Thyroid gland (tissue), 4 donors: ENCODE measurements around the gene FAM118A. TPM values are rescaled to one million over a fixed set of nuclear protein-coding genes. Genes with fewer than 3 reads are reported as not detected.

Source experiments
- DNase-seq, 2 donors: peaks; one replicate each; pipeline ENCODE4 v3.0.0-alpha.2; 2019
- H3K27ac ChIP-seq, 3 donors: fragments of 200-600 bp; sonication (generic); 1 replicate in 2 of 3; 2 replicates in 1 of 3; pipeline ENCODE4 v1.5.1; 2016 to 2019; ENCODE audit warnings: mild to moderate bottlenecking in 1 of 3, moderate library complexity in 1 of 3
- H3K27me3 ChIP-seq: fragments of 200-600 bp; sonication (generic); one replicate; pipeline ENCODE4 v1.5.1; 2019
- H3K36me3 ChIP-seq, 2 donors: fragments of 200-600 bp; sonication (generic); one replicate each; pipeline ENCODE4 v1.5.1; 2016 to 2019
- H3K4me1 ChIP-seq, 2 donors: fragments of 200-600 bp; sonication (generic); one replicate each; pipeline ENCODE4 v1.5.1; 2017 to 2019
- H3K4me3 ChIP-seq, 3 donors: fragments of 200-600 bp; sonication (generic); replicated peaks in 1 of 3; 1 replicate in 2 of 3; 2 replicates in 1 of 3; pipeline ENCODE4 v1.5.1; 2016; ENCODE audit warnings: mild to moderate bottlenecking in 1 of 3
- H3K9me3 ChIP-seq: fragments of 200-600 bp; sonication (generic); one replicate; pipeline ENCODE4 v1.5.1; 2017
- POLR2A ChIP-seq, 2 donors: fragments of 450-650 bp; IDR thresholded peaks; one replicate each; pipeline ENCODE4 v1.6.1; 2017; ENCODE audit warnings: antibody characterized with exemption in 2 of 2, mild to moderate bottlenecking in 2 of 2, moderate library complexity in 1 of 2
- whole genome bisulfite sequencing, 2 donors: methylation state at CpG; one replicate each; pipeline ENCODE4 v1.1.5; 2017; 5-methylcytosine and 5-hydroxymethylcytosine counted together
- intact Hi-C: fragments of 100-400 bp; cut with DNase I; formaldehyde crosslinking; loops from one replicate; pipeline ENCODE4 v1.15.1; 2023
- total RNA-seq, 4 donors: library from RNA; depleted of rRNA; stranded (reverse); fragments of >200 nt; gene quantifications; one replicate each; pipeline ENCODE4 v1.2.3, GENCODE V29; 2016
- TF ChIP-seq, protein P1 (sequence below), 6 experiments: fragments of 200-600 bp in 3 of 6; fragments of 450-650 bp in 3 of 6; sonication (generic) in 3 of 6; IDR thresholded peaks; one replicate each; pipeline ENCODE4 v1.5.1; 2016 to 2019; ENCODE audit warnings: antibody characterized with exemption in 6 of 6, mild to moderate bottlenecking in 2 of 6, inconsistent platforms in 1 of 6, moderate library complexity in 1 of 6

FAM118A gene
- total RNA-seq, 4 donors from 2014 or later = 15.7 to 104 (median 75.3) TPM

DNA sequence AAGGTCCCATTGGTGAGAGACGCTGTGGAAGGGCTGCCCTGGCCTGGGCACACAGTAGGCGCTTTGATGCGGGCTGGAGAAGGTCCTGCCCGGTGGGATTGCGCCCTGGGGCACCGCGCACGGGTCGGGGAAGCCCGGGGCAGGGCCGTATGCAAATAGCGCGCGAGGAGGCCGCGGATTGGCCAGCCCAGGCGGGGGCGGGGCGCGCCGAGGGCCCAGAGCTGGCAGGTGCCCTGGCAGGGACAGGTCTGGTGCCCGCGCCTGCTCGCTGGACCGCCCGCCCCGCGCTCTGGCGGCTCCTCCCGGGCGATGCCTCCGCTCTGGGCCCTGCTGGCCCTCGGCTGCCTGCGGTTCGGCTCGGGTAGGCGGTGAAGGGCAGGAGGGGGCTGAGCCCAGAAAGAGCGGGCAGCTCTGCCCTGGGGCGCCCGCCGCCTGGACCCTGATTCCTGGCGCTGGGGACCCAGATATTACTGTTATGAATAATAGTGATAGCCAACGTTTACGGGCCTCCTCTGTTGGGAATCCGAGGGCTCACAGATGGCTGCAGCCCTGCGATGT is 24.9 kb upstream of the FAM118A start, which contains the start of gene UPK3A:
UPK3A (plus strand) TSS at position 245 of the 558 bp plus-strand sequence; CDS start at position 310, 65 bp downstream.
- no peaks in the 10 kb centered on the region for H3K9me3 ChIP-seq
- no peaks in the 10 kb centered on the region for H3K27me3 ChIP-seq
- H3K4me3 ChIP-seq = peak within 1 kb of the TSS in 1 of 3 donors; percentile 19
- peaks cover 23 to 41% of the 10 kb centered on the region in 2 donors for H3K4me1 ChIP-seq
- intact Hi-C loops = no loop called here
- peak; percentile 92 for DNase-seq
- peak within 1 kb of the TSS in 2 of 3 donors; percentile 29 to 51 for H3K27ac ChIP-seq
- no peaks in the 10 kb centered on the region for H3K36me3 ChIP-seq
- peak; percentile 21 to 96 for TF ChIP-seq POLR2A (IDR thresholded peaks at IDR 0.05)
- TF ChIP-seq, protein P1, sequence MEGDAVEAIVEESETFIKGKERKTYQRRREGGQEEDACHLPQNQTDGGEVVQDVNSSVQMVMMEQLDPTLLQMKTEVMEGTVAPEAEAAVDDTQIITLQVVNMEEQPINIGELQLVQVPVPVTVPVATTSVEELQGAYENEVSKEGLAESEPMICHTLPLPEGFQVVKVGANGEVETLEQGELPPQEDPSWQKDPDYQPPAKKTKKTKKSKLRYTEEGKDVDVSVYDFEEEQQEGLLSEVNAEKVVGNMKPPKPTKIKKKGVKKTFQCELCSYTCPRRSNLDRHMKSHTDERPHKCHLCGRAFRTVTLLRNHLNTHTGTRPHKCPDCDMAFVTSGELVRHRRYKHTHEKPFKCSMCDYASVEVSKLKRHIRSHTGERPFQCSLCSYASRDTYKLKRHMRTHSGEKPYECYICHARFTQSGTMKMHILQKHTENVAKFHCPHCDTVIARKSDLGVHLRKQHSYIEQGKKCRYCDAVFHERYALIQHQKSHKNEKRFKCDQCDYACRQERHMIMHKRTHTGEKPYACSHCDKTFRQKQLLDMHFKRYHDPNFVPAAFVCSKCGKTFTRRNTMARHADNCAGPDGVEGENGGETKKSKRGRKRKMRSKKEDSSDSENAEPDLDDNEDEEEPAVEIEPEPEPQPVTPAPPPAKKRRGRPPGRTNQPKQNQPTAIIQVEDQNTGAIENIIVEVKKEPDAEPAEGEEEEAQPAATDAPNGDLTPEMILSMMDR (IDR thresholded peaks at IDR 0.05) = peak in 1 of 6 experiments; percentile 19
- WGBS, 2 donors = 8 to 10% methylated on average over 7 to 34 of the region's 46 CpGs

DNA sequence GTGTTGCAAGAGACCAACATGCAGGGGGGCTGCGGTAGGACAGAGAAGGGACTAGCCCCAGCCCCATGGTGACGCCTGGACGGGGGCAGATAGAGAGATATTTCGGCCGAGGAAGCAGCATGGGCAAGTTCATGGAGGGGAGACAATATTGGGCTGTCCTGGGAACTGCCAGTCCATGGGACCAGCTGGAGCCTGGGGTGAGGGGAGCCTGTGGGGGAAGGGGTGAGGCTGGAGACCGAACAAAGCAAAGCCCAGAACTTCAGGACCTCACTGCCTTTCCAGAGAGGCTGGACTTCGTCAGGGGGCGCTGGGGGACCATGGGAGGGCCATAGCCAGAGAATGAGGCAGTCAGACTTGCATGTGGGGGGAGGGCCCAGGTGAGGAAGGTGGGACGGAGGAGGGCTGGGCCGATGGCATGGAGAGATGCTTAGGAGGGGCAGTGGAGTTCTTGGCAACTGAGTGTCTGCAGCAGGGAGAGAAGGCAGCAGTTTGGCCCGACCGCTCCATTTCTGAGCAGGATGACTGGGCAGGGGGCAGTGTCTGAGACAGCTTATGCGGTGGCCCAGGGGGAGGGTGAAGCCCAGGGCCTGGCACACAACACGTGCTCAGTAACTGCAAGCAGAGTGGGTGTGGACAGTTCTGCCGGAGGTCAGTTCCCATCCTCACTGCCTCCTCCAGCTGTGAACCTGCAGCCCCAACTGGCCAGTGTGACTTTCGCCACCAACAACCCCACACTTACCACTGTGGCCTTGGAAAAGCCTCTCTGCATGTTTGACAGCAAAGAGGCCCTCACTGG is 24.3 kb upstream of the FAM118A start:
- DNase-seq = peak in 1 of 2 donors; percentile 9
- H3K27ac ChIP-seq = peak overlapping the region in 2 of 3 donors; percentile 29 to 51
- TF ChIP-seq, protein P1 (IDR thresholded peaks at IDR 0.05) = no peak
- no peak for TF ChIP-seq POLR2A (IDR thresholded peaks at IDR 0.05)
- no peaks in the 10 kb centered on the region for H3K9me3 ChIP-seq
- H3K36me3 ChIP-seq = no peaks in the 10 kb centered on the region
- H3K4me3 ChIP-seq = peak overlapping the region in 1 of 3 donors; percentile 19
- peaks cover 16 to 38% of the 10 kb centered on the region in 2 donors for H3K4me1 ChIP-seq
- intact Hi-C loops = no loop called here
- H3K27me3 ChIP-seq = no peaks in the 10 kb centered on the region
- WGBS, 2 donors = 54 to 73% methylated on average over 14 to 16 of the region's 16 CpGs

DNA sequence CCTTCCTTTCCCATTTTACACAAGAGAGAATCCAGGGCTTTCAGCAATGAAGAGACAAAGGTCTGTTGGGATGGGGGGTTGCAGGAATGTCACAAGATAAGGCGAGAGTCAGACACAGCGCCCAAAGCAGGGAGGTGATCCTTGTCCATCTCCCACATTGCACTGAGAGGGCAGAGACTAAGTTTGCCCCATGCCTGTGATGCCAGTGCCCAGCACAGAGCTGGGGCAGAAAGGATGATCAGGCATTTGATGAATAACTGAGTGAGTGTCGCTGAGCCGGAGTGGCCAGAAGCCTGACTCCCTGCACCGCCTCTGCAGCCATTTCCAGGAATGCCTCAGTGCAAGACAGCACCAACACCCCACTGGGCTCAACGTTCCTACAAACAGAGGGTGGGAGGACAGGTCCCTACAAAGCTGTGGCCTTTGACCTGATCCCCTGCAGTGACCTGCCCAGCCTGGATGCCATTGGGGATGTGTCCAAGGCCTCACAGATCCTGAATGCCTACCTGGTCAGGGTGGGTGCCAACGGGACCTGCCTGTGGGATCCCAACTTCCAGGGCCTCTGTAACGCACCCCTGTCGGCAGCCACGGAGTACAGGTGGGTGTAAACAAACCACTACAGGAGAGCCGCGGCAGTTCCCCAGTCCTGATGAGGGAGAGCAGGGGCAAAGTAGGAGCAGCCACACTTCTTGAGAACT is 22.7 kb upstream of the FAM118A start:
- no peak overlapping the region for H3K27ac ChIP-seq
- intact Hi-C loops = no loop called here
- DNase-seq = no peak
- H3K4me1 ChIP-seq = peaks cover 10 to 26% of the 10 kb centered on the region in 2 donors
- H3K36me3 ChIP-seq = no peaks in the 10 kb centered on the region
- no peak overlapping the region for H3K4me3 ChIP-seq
- 85 to 88% methylated on average over 9 to 11 of the region's 12 CpGs for WGBS, 2 donors
- no peaks in the 10 kb centered on the region for H3K9me3 ChIP-seq
- no peaks in the 10 kb centered on the region for H3K27me3 ChIP-seq
- no peak for TF ChIP-seq POLR2A (IDR thresholded peaks at IDR 0.05)
- TF ChIP-seq, protein P1 (IDR thresholded peaks at IDR 0.05) = no peak

DNA sequence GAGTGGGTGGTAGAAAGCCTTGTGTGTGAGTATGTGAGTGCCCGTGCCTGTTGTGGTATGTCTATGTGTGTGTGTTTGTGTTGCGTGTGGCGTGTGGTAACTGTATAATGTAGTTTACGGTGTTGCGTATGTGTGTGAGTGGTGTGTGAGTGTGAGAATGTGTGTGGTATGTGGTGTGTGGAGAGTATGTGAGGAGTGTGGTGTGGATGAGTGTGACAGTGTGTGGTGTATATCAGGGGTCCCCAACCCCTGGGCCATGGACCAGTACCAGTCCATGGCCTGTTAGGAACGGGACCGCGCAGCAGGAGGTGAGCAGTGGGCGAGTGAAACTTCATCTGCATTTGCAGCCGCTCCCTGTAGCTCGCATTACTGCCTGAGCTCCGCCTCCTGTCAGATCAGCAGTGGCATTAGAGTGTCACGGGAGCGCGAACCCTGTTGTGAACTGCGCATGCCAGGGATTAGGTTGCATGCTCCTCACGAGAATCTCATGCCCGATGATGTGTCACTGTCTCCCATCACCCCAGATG is 19.3 kb upstream of the FAM118A start:
- 38 to 42% methylated on average over 12 to 18 of the region's 18 CpGs for WGBS, 2 donors
- peak; percentile 64 to 72 for DNase-seq
- Histone ChIP-seq H3K36me3 (no peaks in the 10 kb centered on the region), H3K27me3 (no peaks in the 10 kb centered on the region), H3K27ac (no peak overlapping the region), H3K9me3 (no peaks in the 10 kb centered on the region), H3K4me1 (peaks cover 0 to 7% of the 10 kb centered on the region in 2 donors), H3K4me3 (no peak overlapping the region)
- TF ChIP-seq, protein P1 (IDR thresholded peaks at IDR 0.05) = no peak
- TF ChIP-seq POLR2A (IDR thresholded peaks at IDR 0.05) = peak in 1 of 2 donors; percentile 42
- intact Hi-C loops = no loop called here
